Breast epithelium (tissue), 4 donors: ENCODE data around the gene PPP1R27. TPM values are rescaled to one million over a fixed set of nuclear protein-coding genes. Genes with fewer than 3 reads are reported as not detected.
A peak's percentile ranks its signal among the peaks of the same experiment; 100 is the strongest.
"Not testable (repeated sequence)": the region's sequence is repeated elsewhere in the genome, so short reads cannot be mapped to it uniquely, and the experiment has no call there.

ENCODE experiments used
- DNase-seq, 2 donors: peaks; one replicate each; pipeline ENCODE4 v3.0.0-alpha.2; 2019; ENCODE audit warnings: low spot score in 2 of 2
- H3K27ac ChIP-seq, 2 donors: fragments of 200-600 bp; sonication (generic) in 1 of 2; one replicate each; pipeline ENCODE4 v1.5.1; 2016 to 2019; ENCODE audit warnings: mild to moderate bottlenecking in 1 of 2
- H3K27me3 ChIP-seq, 2 donors: fragments of 200-600 bp; sonication (generic) in 1 of 2; one replicate each; pipeline versions ENCODE4 v1.5.1 to v1.6.0; 2017 to 2019; ENCODE audit warnings: control low read depth in 1 of 2, mild to moderate bottlenecking in 1 of 2
- H3K36me3 ChIP-seq: fragments of 200-600 bp; one replicate; pipeline ENCODE4 v1.5.1; 2019
- H3K4me1 ChIP-seq, 2 donors: fragments of 200-600 bp; sonication (generic); one replicate each; pipeline ENCODE4 v1.5.1; 2016 to 2019; ENCODE audit warnings: control low read depth in 1 of 2
- H3K4me3 ChIP-seq, 3 donors: fragments of 200-600 bp; sonication (generic); 1 replicate in 2 of 3; 2 replicates in 1 of 3; pipeline ENCODE4 v1.5.1; 2016 to 2019; ENCODE audit warnings: mild to moderate bottlenecking in 3 of 3, moderate library complexity in 2 of 3
- H3K9me3 ChIP-seq, 2 donors: fragments of 200-600 bp; sonication (generic) in 1 of 2; one replicate each; pipeline ENCODE4 v1.5.1; 2016 to 2019; ENCODE audit warnings: control low read depth in 1 of 2
- POLR2A ChIP-seq: fragments of 450-650 bp; IDR thresholded peaks from one replicate; pipeline ENCODE4 v1.6.1; 2016; ENCODE audit warnings: antibody characterized with exemption, mild to moderate bottlenecking, moderate library complexity
- POLR2AphosphoS5 ChIP-seq, 3 donors: sonication (generic); formaldehyde crosslinking; IDR thresholded peaks; one replicate each; pipeline ENCODE4 v1.6.1; 2017; ENCODE audit warnings: antibody characterized with exemption in 3 of 3
- intact Hi-C: fragments of 100-400 bp; cut with DNase I; formaldehyde crosslinking; loops from one replicate; pipeline ENCODE4 v1.15.1; 2023; ENCODE audit warnings: low total_unique reads
- total RNA-seq, 3 donors: library from RNA; depleted of rRNA; stranded (reverse); fragments of >200 nt; gene quantifications; one replicate each; pipeline ENCODE4 v1.1.0, GENCODE V29; 2016
- TF ChIP-seq, protein P1 (sequence below), 3 donors: fragments of 450-650 bp; IDR thresholded peaks; one replicate each; pipeline ENCODE4 v1.5.1; 2016 to 2017; ENCODE audit warnings: antibody characterized with exemption in 3 of 3, mild to moderate bottlenecking in 3 of 3, moderate library complexity in 3 of 3

PPP1R27 gene
- total RNA-seq, 3 donors from 2014 or later = not detected

DNA sequence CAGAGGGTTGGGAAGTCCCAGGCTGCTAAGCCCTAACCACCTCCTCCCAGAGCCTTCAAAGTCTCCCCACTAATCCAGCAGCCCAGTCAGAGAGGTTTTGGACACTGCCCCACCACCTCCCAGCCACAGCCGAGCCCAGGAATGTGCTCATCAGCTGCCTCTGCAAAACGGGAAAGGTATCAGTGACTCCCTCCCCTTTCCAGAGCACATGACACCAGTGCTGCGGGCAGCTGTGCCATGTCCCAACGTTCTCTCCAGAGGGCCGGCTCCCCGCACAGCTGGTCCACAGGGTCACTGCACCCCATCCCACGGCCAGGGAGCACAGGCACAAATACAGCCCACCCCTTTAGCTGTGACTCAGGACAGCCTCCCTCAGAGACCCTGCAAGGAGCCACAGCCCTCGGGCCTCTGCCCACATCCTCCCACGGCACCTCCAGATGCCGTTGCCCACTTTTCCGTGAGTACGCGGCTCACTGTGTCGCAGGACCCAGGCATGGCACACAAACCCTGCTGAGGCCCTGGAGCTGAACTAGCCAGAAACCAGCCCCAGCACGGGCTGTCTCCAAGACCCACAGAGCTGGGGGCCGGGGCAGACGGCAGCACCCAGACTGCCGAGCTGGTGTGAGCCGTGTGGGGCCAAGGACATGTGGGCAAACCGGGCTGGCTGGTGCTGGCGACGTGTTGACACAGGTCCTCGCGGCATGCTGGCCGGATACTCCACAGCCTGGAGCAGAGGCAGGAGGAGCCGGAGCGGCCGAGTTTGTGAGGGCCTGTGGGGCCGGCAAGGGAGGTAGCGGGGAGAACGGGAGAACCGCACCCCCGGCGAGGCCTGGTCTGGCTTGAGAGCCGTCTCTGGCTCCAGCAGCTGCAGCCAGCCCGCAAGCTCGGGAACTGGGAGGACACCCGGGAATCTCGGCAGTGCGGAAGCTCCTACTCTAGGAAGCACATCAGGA, 6.3 kb upstream of the PPP1R27 start:
- Histone ChIP-seq H3K4me3 (peak overlapping the region in 2 of 3 donors; percentile 20 to 47), H3K36me3 (no peaks in the 10 kb centered on the region), H3K4me1 (peaks cover 0 to 4% of the 10 kb centered on the region in 2 donors), H3K27me3 (no peaks in the 10 kb centered on the region), H3K27ac (peak overlapping the region; percentile 83 to 90), H3K9me3 (no peaks in the 10 kb centered on the region)
- intact Hi-C loops = no loop called here
- peak in 1 of 3 donors; percentile 37 for TF ChIP-seq POLR2AphosphoS5 (IDR thresholded peaks at IDR 0.05)
- TF ChIP-seq POLR2A = no peak
- TF ChIP-seq, protein P1, sequence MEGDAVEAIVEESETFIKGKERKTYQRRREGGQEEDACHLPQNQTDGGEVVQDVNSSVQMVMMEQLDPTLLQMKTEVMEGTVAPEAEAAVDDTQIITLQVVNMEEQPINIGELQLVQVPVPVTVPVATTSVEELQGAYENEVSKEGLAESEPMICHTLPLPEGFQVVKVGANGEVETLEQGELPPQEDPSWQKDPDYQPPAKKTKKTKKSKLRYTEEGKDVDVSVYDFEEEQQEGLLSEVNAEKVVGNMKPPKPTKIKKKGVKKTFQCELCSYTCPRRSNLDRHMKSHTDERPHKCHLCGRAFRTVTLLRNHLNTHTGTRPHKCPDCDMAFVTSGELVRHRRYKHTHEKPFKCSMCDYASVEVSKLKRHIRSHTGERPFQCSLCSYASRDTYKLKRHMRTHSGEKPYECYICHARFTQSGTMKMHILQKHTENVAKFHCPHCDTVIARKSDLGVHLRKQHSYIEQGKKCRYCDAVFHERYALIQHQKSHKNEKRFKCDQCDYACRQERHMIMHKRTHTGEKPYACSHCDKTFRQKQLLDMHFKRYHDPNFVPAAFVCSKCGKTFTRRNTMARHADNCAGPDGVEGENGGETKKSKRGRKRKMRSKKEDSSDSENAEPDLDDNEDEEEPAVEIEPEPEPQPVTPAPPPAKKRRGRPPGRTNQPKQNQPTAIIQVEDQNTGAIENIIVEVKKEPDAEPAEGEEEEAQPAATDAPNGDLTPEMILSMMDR (IDR thresholded peaks at IDR 0.05) = no peak
- peak; percentile 83 to 87 for DNase-seq

DNA sequence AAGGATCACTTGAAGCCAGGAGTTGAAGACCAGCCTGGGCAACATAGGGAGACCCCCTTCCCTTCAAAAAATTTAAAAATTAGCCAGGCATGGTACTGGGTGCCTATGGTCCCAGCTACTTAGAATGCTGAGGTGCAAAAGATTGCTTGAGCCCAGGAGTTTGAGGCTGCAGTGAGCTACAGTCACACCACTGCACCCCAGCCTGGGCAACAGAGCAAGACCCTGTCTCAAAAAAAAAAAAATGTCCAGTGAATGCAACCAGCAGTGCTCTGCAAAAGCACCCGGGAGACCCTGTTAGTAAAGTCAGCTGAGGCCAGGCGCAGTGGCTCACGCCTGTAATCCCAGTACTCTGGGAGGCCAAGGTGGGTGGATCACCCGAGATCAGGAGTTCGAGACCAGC, 5.2 kb upstream of the PPP1R27 start:
- not testable (repeated sequence) for H3K9me3 ChIP-seq

DNA sequence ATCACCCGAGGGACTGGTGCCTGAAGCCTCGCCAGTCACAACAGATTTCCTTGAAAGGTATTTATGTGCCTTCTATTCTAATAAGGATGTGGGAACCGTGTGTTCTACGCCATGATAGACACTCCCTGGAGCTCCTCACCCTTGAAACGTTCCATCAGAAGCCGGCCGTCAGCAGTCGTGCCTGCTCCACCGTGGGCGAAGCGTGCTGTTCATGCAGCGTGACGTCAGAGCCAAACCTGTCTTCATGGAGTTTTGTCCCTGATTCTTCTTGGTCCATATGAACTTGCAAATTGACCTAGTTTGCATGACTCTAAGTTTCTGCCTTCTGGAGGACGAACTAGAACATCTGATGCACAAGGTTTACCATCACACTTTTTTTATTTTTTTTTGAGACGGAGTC, 4.5 kb upstream of the PPP1R27 start:
- peak overlapping the region in 1 of 2 donors; percentile 14 for H3K27ac ChIP-seq
- H3K9me3 ChIP-seq = no peaks in the 10 kb centered on the region
- TF ChIP-seq, protein P1 (IDR thresholded peaks at IDR 0.05) = no peak
- TF ChIP-seq POLR2A = no peak
- no peak for TF ChIP-seq POLR2AphosphoS5 (IDR thresholded peaks at IDR 0.05)
- peaks cover 0 to 4% of the 10 kb centered on the region in 2 donors for H3K4me1 ChIP-seq
- no peaks in the 10 kb centered on the region for H3K36me3 ChIP-seq
- intact Hi-C loops = no loop called here
- no peaks in the 10 kb centered on the region for H3K27me3 ChIP-seq
- no peak for DNase-seq
- H3K4me3 ChIP-seq = no peak overlapping the region

More for the DNA sequence above, 5.2 kb upstream of the PPP1R27 start:
- H3K36me3 ChIP-seq, DNase-seq, intact Hi-C loops, H3K4me3 ChIP-seq, H3K4me1 ChIP-seq, H3K27me3 ChIP-seq: not testable (repeated sequence)
- H3K27ac ChIP-seq = peak overlapping the region; percentile 83 to 90

DNA sequence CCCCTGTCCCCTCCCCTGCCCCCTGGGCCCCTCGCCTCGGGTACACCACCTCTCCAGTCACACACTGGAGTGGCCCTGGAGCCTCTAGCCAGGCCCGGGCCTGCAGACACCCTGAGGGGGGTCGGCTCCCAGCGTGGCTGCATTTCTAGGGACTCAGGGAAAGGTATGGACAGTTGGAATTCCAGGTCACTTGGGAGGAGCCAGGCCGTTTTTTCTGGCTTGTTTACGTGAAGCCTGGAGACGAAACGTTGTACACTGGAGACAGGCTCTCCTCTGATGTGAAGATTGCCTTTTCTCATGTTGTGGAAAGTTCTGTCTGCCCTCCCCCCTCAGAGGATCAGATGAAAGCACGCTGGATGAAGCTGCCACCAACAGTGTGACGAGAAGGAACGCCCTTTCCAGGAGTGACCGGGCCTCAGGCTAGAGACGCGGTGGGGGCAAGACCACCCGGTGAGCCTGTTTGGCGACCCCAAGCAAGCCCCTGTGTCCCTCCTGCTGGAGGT, 4.0 kb upstream of the PPP1R27 start:
- Histone ChIP-seq H3K9me3 (no peaks in the 10 kb centered on the region), H3K27ac (peak overlapping the region in 1 of 2 donors; percentile 14), H3K36me3 (no peaks in the 10 kb centered on the region), H3K27me3 (no peaks in the 10 kb centered on the region), H3K4me1 (peaks cover 3 to 4% of the 10 kb centered on the region in 2 donors), H3K4me3 (no peak overlapping the region)
- intact Hi-C loops = no loop called here
- TF ChIP-seq, protein P1 (IDR thresholded peaks at IDR 0.05) = no peak
- no peak for TF ChIP-seq POLR2AphosphoS5 (IDR thresholded peaks at IDR 0.05)
- no peak for TF ChIP-seq POLR2A
- DNase-seq = no peak

DNA sequence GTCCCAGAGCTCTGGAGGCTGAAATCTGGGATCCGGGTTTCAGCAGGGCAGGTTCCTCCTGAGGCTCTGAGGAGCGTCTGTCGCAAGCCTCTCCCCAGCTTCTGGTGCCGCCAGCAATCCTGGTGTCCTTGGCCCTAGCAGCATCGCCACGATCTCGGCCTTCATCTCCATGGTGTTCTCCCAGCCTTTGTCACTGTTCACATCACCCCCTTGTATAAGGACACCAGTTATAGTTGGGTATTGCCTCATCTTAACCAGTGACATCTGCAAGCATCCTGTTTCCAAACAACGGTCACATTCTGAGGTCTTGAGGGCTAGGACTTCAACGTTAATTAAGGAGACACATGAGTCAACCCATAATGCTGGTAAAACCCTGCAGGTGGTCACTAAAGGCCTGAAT, 2.8 kb upstream of the PPP1R27 start:
- Histone ChIP-seq H3K36me3 (no peaks in the 10 kb centered on the region), H3K4me1 (peaks cover 5 to 8% of the 10 kb centered on the region in 2 donors), H3K4me3 (no peak overlapping the region), H3K27me3 (no peaks in the 10 kb centered on the region), H3K27ac (no peak overlapping the region), H3K9me3 (no peaks in the 10 kb centered on the region)
- DNase-seq = no peak
- intact Hi-C loops = no loop called here
- no peak for TF ChIP-seq POLR2AphosphoS5 (IDR thresholded peaks at IDR 0.05)
- no peak for TF ChIP-seq POLR2A
- TF ChIP-seq, protein P1 (IDR thresholded peaks at IDR 0.05) = no peak
